ENCODE data around the gene LMX1A. TPM values are rescaled to one million over a fixed set of nuclear protein-coding genes. Genes with fewer than 3 reads are reported as not detected.

Gene LMX1A
- total RNA-seq, 2 experiments from 2014 or later, result not detected

GRCh38 chr1:165216254-165216653 lies 140.3 kb downstream of the LMX1A start:
- TF ChIP-seq, protein P1, sequence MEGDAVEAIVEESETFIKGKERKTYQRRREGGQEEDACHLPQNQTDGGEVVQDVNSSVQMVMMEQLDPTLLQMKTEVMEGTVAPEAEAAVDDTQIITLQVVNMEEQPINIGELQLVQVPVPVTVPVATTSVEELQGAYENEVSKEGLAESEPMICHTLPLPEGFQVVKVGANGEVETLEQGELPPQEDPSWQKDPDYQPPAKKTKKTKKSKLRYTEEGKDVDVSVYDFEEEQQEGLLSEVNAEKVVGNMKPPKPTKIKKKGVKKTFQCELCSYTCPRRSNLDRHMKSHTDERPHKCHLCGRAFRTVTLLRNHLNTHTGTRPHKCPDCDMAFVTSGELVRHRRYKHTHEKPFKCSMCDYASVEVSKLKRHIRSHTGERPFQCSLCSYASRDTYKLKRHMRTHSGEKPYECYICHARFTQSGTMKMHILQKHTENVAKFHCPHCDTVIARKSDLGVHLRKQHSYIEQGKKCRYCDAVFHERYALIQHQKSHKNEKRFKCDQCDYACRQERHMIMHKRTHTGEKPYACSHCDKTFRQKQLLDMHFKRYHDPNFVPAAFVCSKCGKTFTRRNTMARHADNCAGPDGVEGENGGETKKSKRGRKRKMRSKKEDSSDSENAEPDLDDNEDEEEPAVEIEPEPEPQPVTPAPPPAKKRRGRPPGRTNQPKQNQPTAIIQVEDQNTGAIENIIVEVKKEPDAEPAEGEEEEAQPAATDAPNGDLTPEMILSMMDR (IDR thresholded peaks at IDR 0.05), result no peak
- peaks cover 3% of the 10 kb centered on the region for H3K27me3 Mint-ChIP-seq
- POLR2A ChIA-PET, result no interaction called here
- H3K4me3 Mint-ChIP-seq, result no peak overlapping the region
- no peak for DNase-seq
- ATAC-seq, result no peak
- CTCF ChIA-PET, result no interaction called here
- no peak overlapping the region for H3K27ac Mint-ChIP-seq
- no peaks in the 10 kb centered on the region for H3K9me3 Mint-ChIP-seq
- H3K4me1 Mint-ChIP-seq (ENCODE audit: low read depth), result no peaks in the 10 kb centered on the region
- H3K36me3 Mint-ChIP-seq (ENCODE audit: low read depth), result no peaks in the 10 kb centered on the region
- intact Hi-C loops (cut with micrococcal nuclease), result no loop called here

GRCh38 chr1:165215676-165216075 lies 140.8 kb downstream of the LMX1A start:
- intact Hi-C loops (cut with micrococcal nuclease), result no loop called here
- DNase-seq (no peak), ATAC-seq (no peak)
- ChIA-PET POLR2A (no interaction called here), CTCF (no interaction called here)
- Mint-ChIP-seq H3K36me3 (ENCODE audit: low read depth) (no peaks in the 10 kb centered on the region), H3K27me3 (peaks cover 3% of the 10 kb centered on the region), H3K27ac (no peak overlapping the region), H3K4me3 (no peak overlapping the region), H3K9me3 (no peaks in the 10 kb centered on the region), H3K4me1 (ENCODE audit: low read depth) (no peaks in the 10 kb centered on the region)
- TF ChIP-seq, protein P1 (IDR thresholded peaks at IDR 0.05), result no peak

GRCh38 chr1:165212229-165212628 lies 144.3 kb downstream of the LMX1A start:
- ATAC-seq (no peak), DNase-seq (no peak)
- POLR2A ChIA-PET, result no interaction called here
- intact Hi-C loops (cut with micrococcal nuclease), result no loop called here
- Mint-ChIP-seq H3K27me3 (no peaks in the 10 kb centered on the region), H3K27ac (no peak overlapping the region), H3K4me3 (no peak overlapping the region), H3K9me3 (no peaks in the 10 kb centered on the region), H3K36me3 (ENCODE audit: low read depth) (no peaks in the 10 kb centered on the region), H3K4me1 (ENCODE audit: low read depth) (no peaks in the 10 kb centered on the region)
- TF ChIP-seq, protein P1 (IDR thresholded peaks at IDR 0.05), result no peak
- CTCF ChIA-PET, result no interaction called here

- no peaks in the 10 kb centered on the region for H3K9me3 Mint-ChIP-seq
- no peak overlapping the region for H3K27ac Mint-ChIP-seq
- H3K27me3 Mint-ChIP-seq, result no peaks in the 10 kb centered on the region
- H3K4me3 Mint-ChIP-seq, result no peak overlapping the region
- CTCF ChIA-PET, result no interaction called here
- TF ChIP-seq, protein P1 (IDR thresholded peaks at IDR 0.05), result no peak
- H3K36me3 Mint-ChIP-seq (ENCODE audit: low read depth), result no peaks in the 10 kb centered on the region
- H3K4me1 Mint-ChIP-seq (ENCODE audit: low read depth), result no peaks in the 10 kb centered on the region
- no peak for DNase-seq
- intact Hi-C loops (cut with micrococcal nuclease), result no loop called here
- POLR2A ChIA-PET, result no interaction called here
- no peak for ATAC-seq
These were observed 148.5 kb downstream of the LMX1A start for GRCh38 chr1:165207853-165208515.

GRCh38 chr1:165205145-165205544 lies 151.4 kb downstream of the LMX1A start:
- Mint-ChIP-seq H3K27ac (no peak overlapping the region), H3K9me3 (no peaks in the 10 kb centered on the region), H3K4me3 (no peak overlapping the region), H3K27me3 (no peaks in the 10 kb centered on the region), H3K36me3 (ENCODE audit: low read depth) (no peaks in the 10 kb centered on the region), H3K4me1 (ENCODE audit: low read depth) (no peaks in the 10 kb centered on the region)
- ATAC-seq (no peak), DNase-seq (no peak)
- ChIA-PET POLR2A (no interaction called here), CTCF (no interaction called here)
- TF ChIP-seq, protein P1 (IDR thresholded peaks at IDR 0.05), result no peak
- intact Hi-C loops (cut with micrococcal nuclease), result no loop called here

Data from activated CD8-positive, alpha-beta T cell treated with anti-CD3 and anti-CD28 coated beads for 36 hours (primary cell).